GM18951 (cell line): ENCODE results near the gene EHD2.

Experiments used
- POLR2A ChIP-seq: IDR thresholded peaks from 4 replicates; pipeline ENCODE4 v1.6.1; 2011; ENCODE audit warnings: mild to moderate bottlenecking; ENCODE audit not compliant: insufficient read length, insufficient read depth; ENCODE audit errors: extremely low read depth
- in situ Hi-C: fragments of 300-500 bp; cut with MboI; formaldehyde crosslinking; loops from one replicate; pipeline ENCODE4 v1.12.0; 2022; ENCODE audit warnings: low sequenced_read_pairs, mixed read lengths, inconsistent platforms; ENCODE audit not compliant: unreplicated experiment

EHD2 gene

DNA sequence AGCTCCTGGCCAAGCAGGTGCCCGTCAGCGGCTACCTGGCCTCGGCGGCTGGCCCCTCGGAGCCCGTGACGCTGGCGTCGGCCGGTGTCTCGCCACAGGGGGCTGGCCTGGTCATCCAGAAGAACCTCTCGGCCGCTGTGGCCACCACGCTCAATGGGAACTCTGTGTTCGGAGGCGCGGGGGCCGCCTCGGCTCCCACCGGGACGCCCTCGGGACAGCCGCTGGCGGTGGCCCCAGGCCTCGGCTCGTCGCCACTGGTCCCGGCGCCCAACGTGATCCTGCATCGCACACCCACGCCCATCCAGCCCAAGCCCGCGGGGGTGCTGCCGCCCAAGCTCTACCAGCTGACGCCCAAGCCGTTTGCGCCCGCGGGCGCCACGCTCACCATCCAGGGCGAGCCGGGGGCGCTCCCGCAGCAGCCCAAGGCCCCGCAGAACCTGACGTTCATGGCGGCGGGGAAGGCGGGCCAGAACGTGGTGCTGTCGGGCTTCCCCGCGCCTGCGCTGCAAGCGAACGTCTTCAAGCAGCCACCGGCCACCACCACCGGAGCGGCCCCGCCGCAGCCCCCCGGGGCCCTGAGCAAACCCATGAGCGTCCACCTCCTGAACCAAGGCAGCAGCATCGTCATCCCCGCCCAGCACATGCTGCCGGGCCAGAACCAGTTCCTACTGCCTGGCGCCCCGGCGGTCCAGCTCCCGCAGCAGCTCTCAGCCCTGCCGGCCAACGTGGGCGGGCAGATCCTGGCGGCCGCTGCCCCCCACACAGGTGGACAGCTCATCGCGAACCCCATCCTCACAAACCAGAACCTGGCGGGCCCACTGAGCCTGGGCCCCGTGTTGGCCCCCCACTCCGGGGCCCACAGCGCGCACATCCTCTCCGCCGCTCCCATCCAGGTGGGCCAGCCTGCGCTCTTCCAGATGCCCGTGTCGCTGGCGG is 33.0 kb upstream of the EHD2 start:
- in situ Hi-C loops, result no loop called here
- TF ChIP-seq POLR2A, result no peak

DNA sequence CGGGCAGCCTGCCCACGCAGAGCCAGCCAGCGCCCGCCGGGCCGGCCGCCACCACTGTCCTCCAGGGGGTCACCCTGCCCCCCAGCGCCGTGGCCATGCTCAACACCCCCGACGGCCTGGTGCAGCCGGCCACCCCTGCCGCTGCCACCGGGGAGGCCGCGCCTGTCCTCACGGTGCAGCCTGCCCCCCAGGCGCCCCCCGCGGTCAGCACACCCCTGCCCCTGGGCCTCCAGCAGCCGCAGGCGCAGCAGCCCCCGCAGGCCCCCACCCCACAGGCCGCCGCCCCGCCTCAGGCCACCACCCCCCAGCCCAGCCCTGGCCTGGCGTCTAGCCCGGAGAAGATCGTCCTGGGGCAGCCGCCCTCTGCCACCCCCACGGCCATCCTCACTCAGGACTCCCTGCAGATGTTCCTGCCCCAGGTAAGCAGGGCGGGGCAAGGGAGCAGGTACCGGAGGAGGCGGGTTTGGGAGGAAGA is 32.3 kb upstream of the EHD2 start:
- in situ Hi-C loops, result no loop called here
- no peak for TF ChIP-seq POLR2A

DNA sequence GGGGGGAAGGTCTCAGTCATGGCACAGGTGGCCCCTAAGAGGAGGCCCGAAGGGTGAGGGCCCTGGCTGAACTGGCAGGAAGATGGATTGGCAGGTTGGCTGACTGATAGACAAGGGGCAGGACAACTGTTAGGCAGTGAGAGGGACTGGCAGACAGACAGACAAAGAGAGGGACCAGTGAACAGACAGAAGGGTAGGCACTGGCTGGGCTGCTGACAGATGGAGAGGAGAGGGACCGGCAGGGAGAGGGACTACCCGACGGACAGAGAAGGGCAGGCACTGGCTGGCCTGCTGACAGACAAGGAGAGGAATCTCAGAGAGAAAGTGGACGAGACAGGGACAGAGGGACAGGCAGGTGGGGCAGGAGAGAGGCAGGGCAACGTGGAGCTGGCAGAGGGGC is 31.8 kb upstream of the EHD2 start:
- in situ Hi-C loops, result no loop called here
- no peak for TF ChIP-seq POLR2A

DNA sequence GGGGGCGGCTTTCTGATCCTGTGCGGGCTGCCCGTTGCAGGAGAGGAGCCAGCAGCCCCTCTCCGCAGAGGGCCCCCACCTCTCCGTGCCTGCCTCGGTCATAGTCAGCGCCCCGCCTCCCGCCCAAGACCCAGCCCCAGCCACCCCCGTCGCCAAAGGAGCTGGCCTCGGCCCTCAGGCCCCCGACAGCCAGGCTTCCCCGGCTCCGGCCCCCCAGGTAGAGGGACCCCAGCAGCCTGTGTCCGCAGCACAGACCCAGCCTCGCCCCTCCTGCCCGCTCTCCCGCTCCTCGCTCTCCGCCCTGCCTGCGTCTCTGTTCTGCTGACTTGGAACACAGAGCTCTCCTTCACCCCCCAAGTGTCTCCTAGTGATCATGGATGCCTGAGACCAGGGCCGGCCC is 31.3 kb upstream of the EHD2 start:
- TF ChIP-seq POLR2A, result no peak
- in situ Hi-C loops, result no loop called here

DNA sequence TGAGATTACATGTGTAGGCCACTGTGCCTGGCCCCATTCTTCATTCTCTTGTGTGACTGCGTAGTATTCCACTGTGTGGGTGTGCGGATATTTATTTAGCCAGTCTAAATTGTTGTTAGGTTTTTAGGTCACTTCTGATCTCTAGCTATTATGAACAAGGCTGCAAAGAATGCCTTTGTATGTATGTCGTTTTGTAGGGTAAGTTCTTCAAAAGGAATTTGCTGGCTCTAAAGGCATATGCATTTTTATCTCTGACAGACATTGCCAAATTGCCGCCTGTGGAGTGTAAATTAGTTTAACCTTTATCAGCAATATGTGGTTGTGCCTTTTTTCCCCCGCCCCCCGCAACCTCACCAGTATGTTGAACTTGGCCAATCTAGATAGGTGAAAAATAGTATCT is 30.3 kb upstream of the EHD2 start:
- in situ Hi-C loops, result no loop called here
- TF ChIP-seq POLR2A, result no peak

DNA sequence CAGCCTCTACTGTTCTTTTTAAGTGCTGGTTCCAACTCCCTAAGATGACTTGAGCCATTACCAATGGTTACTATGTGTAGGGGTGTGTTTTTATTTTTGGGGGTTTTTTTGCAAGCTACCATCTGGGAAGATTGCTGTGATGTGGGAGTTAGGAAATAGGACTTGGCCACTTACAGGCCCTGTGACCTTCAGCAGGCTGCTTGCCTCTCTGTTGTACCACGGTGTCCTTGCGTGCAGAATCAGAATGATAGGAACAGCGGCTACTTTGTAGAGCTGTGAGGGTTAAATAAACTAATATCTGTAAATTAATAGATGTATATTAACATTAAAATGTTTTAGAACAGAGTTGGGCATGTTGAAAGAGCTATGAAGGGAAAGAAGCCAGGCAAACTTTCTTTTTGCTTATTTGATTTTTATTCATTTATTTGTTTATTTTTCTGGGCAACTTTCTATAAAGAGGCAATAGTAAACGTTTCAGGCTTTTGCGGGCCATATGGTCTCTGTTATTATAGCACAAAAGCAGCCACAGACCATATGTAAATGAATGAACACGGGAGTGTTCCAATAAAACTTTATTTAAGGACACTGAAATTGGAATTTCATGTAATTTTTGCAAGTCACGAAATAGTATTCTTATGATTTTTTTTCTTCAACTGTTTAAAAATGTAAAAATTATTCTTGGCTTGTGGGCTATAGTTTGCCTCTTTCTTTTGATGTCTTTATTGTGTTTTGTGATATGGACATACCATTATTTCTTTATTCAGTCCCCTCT is 26.4 kb upstream of the EHD2 start:
- in situ Hi-C loops, result no loop called here
- TF ChIP-seq POLR2A, result no peak

DNA sequence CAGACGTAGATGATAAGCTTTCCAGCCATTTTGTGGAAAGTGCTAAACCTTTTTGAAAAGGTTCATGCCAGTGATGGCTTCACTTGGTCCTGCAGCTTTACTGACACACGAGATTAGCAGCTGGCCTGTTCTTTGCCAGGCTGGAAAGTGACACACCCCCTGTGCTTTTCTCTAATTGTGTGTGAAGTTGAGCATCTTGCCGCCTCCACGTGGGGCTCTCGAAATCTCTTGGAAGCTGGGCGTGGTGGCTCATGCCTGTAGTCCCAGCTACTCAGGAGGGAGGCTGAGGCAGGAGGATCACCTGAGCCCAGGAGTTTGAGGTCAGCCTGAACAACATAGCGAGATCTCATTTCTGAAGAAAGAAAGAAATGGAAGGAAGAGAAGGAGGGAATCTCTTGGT is 25.3 kb upstream of the EHD2 start:
- in situ Hi-C loops, result no loop called here
- no peak for TF ChIP-seq POLR2A

DNA sequence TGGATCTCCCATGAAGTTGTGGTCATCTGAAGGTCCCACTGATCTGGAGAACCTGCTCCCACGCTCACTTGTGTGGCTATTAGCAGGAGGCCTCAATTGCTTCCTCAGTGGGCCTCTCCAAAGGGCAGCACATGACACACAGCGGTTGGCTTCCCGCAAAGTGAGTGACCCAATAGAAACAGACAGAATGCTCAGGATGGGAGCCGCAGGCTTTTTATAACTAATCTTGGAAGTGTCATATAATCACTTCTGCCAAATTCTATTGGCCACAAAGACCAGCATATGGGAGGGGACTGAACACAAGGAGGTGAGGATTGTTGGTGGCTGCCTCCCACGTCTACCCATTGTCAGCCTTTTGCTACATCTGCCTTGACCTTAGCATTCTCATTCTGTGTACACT is 22.1 kb upstream of the EHD2 start:
- in situ Hi-C loops, result no loop called here

DNA sequence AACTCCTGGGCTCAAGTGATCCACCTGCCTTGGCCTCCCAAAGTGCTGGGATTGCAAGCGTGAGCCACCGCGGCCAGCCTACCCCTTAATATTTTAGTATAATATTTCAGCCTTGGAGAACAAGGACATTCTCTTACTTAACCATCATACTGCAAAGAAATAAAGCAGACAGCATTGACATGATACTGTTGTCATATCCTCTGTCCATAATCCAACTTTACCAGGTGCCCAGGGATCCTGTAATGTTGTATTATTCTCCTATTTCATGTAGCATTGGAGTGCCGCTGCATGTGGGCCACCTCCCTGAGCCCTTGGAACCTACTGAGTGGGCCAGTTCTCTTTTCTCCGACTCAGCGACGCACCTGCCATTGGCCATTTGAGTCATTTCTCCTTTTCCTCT is 21.4 kb upstream of the EHD2 start:
- in situ Hi-C loops, result no loop called here
- TF ChIP-seq POLR2A, result no peak

More for the DNA sequence above, 22.1 kb upstream of the EHD2 start:
- no peak for TF ChIP-seq POLR2A

DNA sequence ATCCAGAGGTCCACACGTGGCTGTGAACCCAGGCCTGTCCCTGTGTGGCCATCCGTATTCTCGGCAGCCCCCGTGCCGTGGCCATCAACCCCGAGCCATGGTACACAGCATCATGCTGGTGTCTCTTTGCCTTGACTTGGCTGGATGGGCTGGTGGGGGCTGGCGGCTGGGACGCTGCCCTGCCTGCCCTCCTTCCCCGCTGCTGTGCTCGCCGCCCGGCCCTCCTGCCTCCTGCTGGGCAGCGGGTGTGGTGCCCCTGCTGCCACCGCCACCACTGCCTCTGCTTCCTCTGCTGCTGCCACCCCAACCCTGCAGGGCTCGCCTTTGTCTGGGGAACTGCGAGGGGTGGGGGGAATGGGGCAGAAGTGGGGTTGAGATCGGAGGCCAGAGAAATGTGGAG is 19.7 kb upstream of the EHD2 start:
- TF ChIP-seq POLR2A, result no peak
- in situ Hi-C loops, result no loop called here

DNA sequence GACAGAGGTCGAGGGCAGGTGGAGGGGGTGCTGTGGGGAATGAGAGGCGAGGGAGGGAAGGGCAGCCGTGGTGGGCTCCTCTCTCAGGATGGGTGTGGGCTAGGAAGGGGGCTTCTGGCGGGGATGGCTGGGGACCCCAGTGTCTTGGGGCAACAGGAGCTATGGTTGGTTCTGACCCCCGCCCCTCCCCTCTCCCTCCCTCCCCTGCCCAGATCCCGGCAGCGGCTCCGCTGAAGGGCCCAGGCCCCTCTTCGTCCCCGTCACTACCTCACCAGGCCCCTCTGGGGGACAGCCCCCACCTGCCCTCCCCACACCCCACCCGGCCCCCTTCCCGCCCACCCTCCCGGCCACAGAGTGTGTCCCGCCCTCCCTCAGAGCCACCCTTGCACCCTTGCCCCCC is 19.3 kb upstream of the EHD2 start:
- no peak for TF ChIP-seq POLR2A
- in situ Hi-C loops, result no loop called here

DNA sequence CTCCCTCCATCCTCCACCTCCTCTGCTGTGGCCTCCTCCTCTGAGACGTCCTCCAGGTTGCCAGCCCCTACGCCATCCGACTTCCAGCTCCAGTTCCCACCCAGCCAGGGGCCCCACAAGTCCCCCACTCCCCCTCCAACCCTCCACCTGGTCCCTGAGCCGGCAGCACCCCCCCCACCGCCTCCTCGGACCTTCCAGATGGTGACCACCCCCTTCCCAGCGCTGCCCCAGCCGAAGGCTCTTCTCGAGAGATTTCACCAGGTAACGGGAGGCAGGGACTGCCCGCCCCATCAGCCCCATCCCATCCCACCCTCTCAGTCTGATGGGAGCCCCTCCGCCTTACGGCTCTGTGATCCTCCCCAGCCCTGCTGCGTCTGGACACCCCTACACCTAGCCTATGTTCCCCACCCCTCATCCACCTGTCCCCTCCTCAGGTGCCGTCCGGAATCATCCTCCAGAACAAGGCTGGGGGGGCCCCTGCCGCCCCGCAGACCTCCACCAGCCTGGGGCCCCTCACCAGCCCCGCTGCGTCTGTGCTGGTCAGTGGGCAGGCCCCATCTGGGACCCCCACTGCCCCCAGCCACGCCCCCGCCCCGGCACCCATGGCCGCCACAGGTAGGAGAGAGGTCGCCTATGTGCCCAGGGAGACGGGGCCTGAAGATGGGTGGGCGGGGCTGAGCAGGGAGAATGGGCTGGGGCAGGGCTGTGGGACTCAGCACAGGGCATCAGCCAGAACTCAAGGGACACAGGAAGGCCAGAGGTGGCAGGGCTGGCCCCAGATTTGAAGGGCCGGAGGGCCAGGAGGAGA is 18.6 kb upstream of the EHD2 start:
- in situ Hi-C loops, result no loop called here
- no peak for TF ChIP-seq POLR2A
